Measurements from ENCODE around the gene HSD17B8. TPM values are rescaled to one million over a fixed set of nuclear protein-coding genes. Genes with fewer than 3 reads are reported as not detected.

The HSD17B8 gene
- total and polyA plus RNA-seq, 2 donors (not counting 1 experiment from before 2014, with no cell fraction given) = 10.8 to 25.5 TPM

- intact Hi-C loops (cut with micrococcal nuclease) = no loop called here
- no peak overlapping the region for H3K27ac ChIP-seq (ENCODE audit: low read length in 2 of 2)
- CTCF ChIA-PET = interaction anchor here (1.1 to 2.1 kb wide), 3 partner anchors 38 to 84 kb away, joined by 3 to 6 read pairs (median 4); no protein-coding TSS in a partner anchor
- H3K9me3 ChIP-seq (ENCODE audit: control extremely low read depth in 1 of 3, control insufficient read depth in 2 of 3, insufficient read depth in 1 of 3, low read length in 2 of 3) = no peaks in the 10 kb centered on the region
- no peak overlapping the region for H3K4me3 Mint-ChIP-seq
- peaks cover 0 to 3% (median 0%) of the 10 kb centered on the region in 4 experiments for H3K27me3 ChIP-seq (replicated peaks in 1 of 4; ENCODE audit: control extremely low read depth in 1 of 4, control insufficient read depth in 3 of 4, insufficient read depth in 4 of 4, low read length in 3 of 4)
- H3K27ac Mint-ChIP-seq = no peak overlapping the region
- DNase-seq (no peak), ATAC-seq (ENCODE audit: low read depth) (no peak)
- H3K9me3 Mint-ChIP-seq (ENCODE audit: insufficient read depth) = no peaks in the 10 kb centered on the region
- no peak overlapping the region for H3K4me2 ChIP-seq (replicated peaks; ENCODE audit: low read depth, low read length, poor library complexity, severe bottlenecking)
- no peak overlapping the region for H3K9ac ChIP-seq (ENCODE audit: low read length)
- no peak for TF ChIP-seq EZH2 (IDR thresholded peaks at IDR 0.05; ENCODE audit: borderline replicate concordance, insufficient read depth, low read depth, low read length, poor library complexity, severe bottlenecking)
- peaks cover 18% of the 10 kb centered on the region for H3K4me1 Mint-ChIP-seq
- H2AFZ ChIP-seq (ENCODE audit: insufficient read depth, low read depth, low read length, poor library complexity, severe bottlenecking) = no peak overlapping the region
- POLR2A ChIA-PET = interaction anchor here (0.7 kb wide), 1 partner anchor 116 kb away, joined by 4 read pairs; no protein-coding TSS in a partner anchor
- no peaks in the 10 kb centered on the region for H3K79me2 ChIP-seq (ENCODE audit: control insufficient read depth, insufficient read depth, low read length)
- H3K4me1 ChIP-seq (ENCODE audit: control insufficient read depth in 2 of 2, insufficient read depth in 2 of 2, low read length in 2 of 2) = peaks cover 7 to 19% of the 10 kb centered on the region in 2 donors
- no peaks in the 10 kb centered on the region for H3K36me3 ChIP-seq (replicated peaks in 1 of 2; ENCODE audit: control extremely low read depth in 1 of 2, control insufficient read depth in 1 of 2, extremely low read depth in 1 of 2, insufficient read depth in 2 of 2, low read length in 1 of 2)
- no peaks in the 10 kb centered on the region for H4K20me1 ChIP-seq (ENCODE audit: control insufficient read depth, insufficient read depth, low read length, poor library complexity, severe bottlenecking)
- H3K27me3 Mint-ChIP-seq = peaks cover 19% of the 10 kb centered on the region
- no peak overlapping the region for H3K4me3 ChIP-seq (ENCODE audit: control extremely low read depth in 1 of 5, extremely low read depth in 1 of 5, insufficient read depth in 1 of 5, low read depth in 2 of 5, low read length in 4 of 5)
- WGBS (ENCODE audit: insufficient coverage) = 89% methylated on average over 11 of the region's 14 CpGs
Measured at GRCh38 chr6:33164665-33165373, 39.6 kb upstream of the HSD17B8 start.

DNA sequence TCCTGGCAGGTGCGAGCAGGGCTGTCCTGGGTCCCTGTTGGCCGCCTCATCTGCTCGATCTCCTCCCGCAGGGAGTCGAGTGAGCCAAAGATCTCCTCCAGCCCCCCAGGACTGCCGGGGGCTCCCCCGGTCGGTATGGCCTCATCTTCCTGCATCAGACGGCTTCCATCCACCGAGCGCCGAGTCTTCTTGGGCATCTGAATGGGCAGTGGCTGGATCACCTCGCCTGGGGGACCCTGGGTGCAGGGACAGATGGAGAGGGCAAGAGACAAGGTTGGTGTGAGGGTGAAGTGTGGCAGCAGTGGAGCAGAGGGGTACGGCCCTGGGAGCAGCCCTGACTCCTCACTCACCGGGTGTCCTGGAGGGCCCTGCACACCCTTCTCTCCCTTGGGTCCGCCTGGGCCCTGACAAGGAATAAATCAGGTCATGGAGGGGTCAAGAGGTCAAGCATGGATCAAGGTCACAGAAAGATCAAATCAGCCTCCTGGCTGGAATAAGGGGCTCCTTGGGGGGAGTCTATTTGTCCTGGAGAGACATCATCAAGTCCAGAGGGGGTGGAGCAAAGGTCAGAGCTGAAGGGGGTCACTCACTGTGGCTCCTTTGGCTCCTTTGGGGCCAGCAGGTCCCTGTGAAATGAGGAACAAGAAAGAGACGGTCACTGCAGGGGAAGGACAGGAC, 38.7 kb upstream of the HSD17B8 start:
- Mint-ChIP-seq H3K4me3 (no peak overlapping the region), H3K9me3 (ENCODE audit: insufficient read depth) (no peaks in the 10 kb centered on the region), H3K27ac (no peak overlapping the region), H3K4me1 (peaks cover 26% of the 10 kb centered on the region), H3K27me3 (peaks cover 19% of the 10 kb centered on the region)
- Histone ChIP-seq H4K20me1 (ENCODE audit: control insufficient read depth, insufficient read depth, low read length, poor library complexity, severe bottlenecking) (no peaks in the 10 kb centered on the region), H3K4me3 (ENCODE audit: control extremely low read depth in 1 of 5, extremely low read depth in 1 of 5, insufficient read depth in 1 of 5, low read depth in 2 of 5, low read length in 4 of 5) (no peak overlapping the region), H3K4me1 (ENCODE audit: control insufficient read depth in 2 of 2, insufficient read depth in 2 of 2, low read length in 2 of 2) (peaks cover 7 to 23% of the 10 kb centered on the region in 2 donors), H3K9me3 (ENCODE audit: control extremely low read depth in 1 of 3, control insufficient read depth in 2 of 3, insufficient read depth in 1 of 3, low read length in 2 of 3) (no peaks in the 10 kb centered on the region), H2AFZ (ENCODE audit: insufficient read depth, low read depth, low read length, poor library complexity, severe bottlenecking) (no peak overlapping the region), H3K4me2 (replicated peaks; ENCODE audit: low read depth, low read length, poor library complexity, severe bottlenecking) (no peak overlapping the region), H3K27me3 (replicated peaks in 1 of 4; ENCODE audit: control extremely low read depth in 1 of 4, control insufficient read depth in 3 of 4, insufficient read depth in 4 of 4, low read length in 3 of 4) (peaks cover 0 to 3% (median 0%) of the 10 kb centered on the region in 4 experiments), H3K79me2 (ENCODE audit: control insufficient read depth, insufficient read depth, low read length) (no peaks in the 10 kb centered on the region), H3K27ac (ENCODE audit: low read length in 2 of 2) (no peak overlapping the region), H3K9ac (ENCODE audit: low read length) (no peak overlapping the region), H3K36me3 (replicated peaks in 1 of 2; ENCODE audit: control extremely low read depth in 1 of 2, control insufficient read depth in 1 of 2, extremely low read depth in 1 of 2, insufficient read depth in 2 of 2, low read length in 1 of 2) (no peaks in the 10 kb centered on the region)
- DNase-seq = no peak
- no peak for TF ChIP-seq CTCF (IDR thresholded peaks at IDR 0.05)
- no peak for TF ChIP-seq EZH2 (IDR thresholded peaks at IDR 0.05; ENCODE audit: borderline replicate concordance, insufficient read depth, low read depth, low read length, poor library complexity, severe bottlenecking)
- ChIA-PET CTCF (interaction anchor here (0.6 to 2.1 kb wide), 2 partner anchors 17 to 83 kb away, joined by 3 to 6 read pairs; no protein-coding TSS in a partner anchor), POLR2A (no interaction called here)
- no peak for ATAC-seq (ENCODE audit: low read depth)
- WGBS (ENCODE audit: insufficient coverage) = 93% methylated on average over 16 of the region's 17 CpGs
- intact Hi-C loops (cut with micrococcal nuclease) = no loop called here

Measured in B cell (primary cell).